ENCODE measurements around the gene SLC5A3.

GRCh38 chr21:34034369-34035014 lies 38.9 kb upstream of the SLC5A3 start:
- TF ChIP-seq, protein P1, sequence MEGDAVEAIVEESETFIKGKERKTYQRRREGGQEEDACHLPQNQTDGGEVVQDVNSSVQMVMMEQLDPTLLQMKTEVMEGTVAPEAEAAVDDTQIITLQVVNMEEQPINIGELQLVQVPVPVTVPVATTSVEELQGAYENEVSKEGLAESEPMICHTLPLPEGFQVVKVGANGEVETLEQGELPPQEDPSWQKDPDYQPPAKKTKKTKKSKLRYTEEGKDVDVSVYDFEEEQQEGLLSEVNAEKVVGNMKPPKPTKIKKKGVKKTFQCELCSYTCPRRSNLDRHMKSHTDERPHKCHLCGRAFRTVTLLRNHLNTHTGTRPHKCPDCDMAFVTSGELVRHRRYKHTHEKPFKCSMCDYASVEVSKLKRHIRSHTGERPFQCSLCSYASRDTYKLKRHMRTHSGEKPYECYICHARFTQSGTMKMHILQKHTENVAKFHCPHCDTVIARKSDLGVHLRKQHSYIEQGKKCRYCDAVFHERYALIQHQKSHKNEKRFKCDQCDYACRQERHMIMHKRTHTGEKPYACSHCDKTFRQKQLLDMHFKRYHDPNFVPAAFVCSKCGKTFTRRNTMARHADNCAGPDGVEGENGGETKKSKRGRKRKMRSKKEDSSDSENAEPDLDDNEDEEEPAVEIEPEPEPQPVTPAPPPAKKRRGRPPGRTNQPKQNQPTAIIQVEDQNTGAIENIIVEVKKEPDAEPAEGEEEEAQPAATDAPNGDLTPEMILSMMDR (IDR thresholded peaks at IDR 0.05; ENCODE audit: insufficient read depth, low read length) = no peak
- TF ChIP-seq POLR2AphosphoS5 (IDR thresholded peaks at IDR 0.05; ENCODE audit: low read depth) (no peak), GABPA (IDR thresholded peaks at IDR 0.05; ENCODE audit: low read depth) (no peak), REST (IDR thresholded peaks at IDR 0.05; ENCODE audit: insufficient replicate concordance, low read depth) (no peak)
